ENCODE data around the gene NELFA.

NELFA gene

GRCh38 chr4:1933700-1934099, 75.1 kb downstream of the NELFA start:
- no peak for DNase-seq (ENCODE audit: low read depth)

- DNase-seq (ENCODE audit: low read depth), result no peak
Measured at GRCh38 chr4:1932736-1933135, 76.0 kb downstream of the NELFA start.
